Sigmoid colon (tissue), 4 donors: Measurements from ENCODE around the gene IFNGR1.

Experiments
- EP300 ChIP-seq, 4 donors: sonication (generic); formaldehyde crosslinking; IDR thresholded peaks; one replicate each; pipeline ENCODE4 v1.6.1; 2017; ENCODE audit warnings: antibody characterized with exemption in 4 of 4
- POLR2AphosphoS5 ChIP-seq, 4 donors: sonication (generic); formaldehyde crosslinking; IDR thresholded peaks; one replicate each; pipeline ENCODE4 v1.6.1; 2017; ENCODE audit warnings: antibody characterized with exemption in 4 of 4
- TF ChIP-seq, protein P1 (sequence below), 4 experiments: fragments of 450-650 bp in 3 of 4; fragments of 200-600 bp in 1 of 4; IDR thresholded peaks; one replicate each; pipeline ENCODE4 v1.5.1; 2016 to 2019; ENCODE audit warnings: antibody characterized with exemption in 4 of 4, mild to moderate bottlenecking in 3 of 4, moderate library complexity in 2 of 4

- TF ChIP-seq, protein P1, sequence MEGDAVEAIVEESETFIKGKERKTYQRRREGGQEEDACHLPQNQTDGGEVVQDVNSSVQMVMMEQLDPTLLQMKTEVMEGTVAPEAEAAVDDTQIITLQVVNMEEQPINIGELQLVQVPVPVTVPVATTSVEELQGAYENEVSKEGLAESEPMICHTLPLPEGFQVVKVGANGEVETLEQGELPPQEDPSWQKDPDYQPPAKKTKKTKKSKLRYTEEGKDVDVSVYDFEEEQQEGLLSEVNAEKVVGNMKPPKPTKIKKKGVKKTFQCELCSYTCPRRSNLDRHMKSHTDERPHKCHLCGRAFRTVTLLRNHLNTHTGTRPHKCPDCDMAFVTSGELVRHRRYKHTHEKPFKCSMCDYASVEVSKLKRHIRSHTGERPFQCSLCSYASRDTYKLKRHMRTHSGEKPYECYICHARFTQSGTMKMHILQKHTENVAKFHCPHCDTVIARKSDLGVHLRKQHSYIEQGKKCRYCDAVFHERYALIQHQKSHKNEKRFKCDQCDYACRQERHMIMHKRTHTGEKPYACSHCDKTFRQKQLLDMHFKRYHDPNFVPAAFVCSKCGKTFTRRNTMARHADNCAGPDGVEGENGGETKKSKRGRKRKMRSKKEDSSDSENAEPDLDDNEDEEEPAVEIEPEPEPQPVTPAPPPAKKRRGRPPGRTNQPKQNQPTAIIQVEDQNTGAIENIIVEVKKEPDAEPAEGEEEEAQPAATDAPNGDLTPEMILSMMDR (IDR thresholded peaks at IDR 0.05) = no peak
- TF ChIP-seq POLR2AphosphoS5 (IDR thresholded peaks at IDR 0.05) (no peak), EP300 (IDR thresholded peaks at IDR 0.05) (no peak)
These were observed 57.2 kb downstream of the IFNGR1 start for GRCh38 chr6:137161949-137162348.
